Raji (cell line): ENCODE data around the gene S100PBP.

Experiments used
- POLR2A ChIP-seq: IDR thresholded peaks from 2 replicates; pipeline ENCODE4 v1.6.1; 2011; ENCODE audit warnings: low read depth, low read length, control low read depth; ENCODE audit not compliant: insufficient read depth

Gene S100PBP

GRCh38 chr1:32775640-32776337, 41.7 kb upstream of the S100PBP start:
- no peak for TF ChIP-seq POLR2A

GRCh38 chr1:32779242-32779641, 38.2 kb upstream of the S100PBP start:
- no peak for TF ChIP-seq POLR2A

GRCh38 chr1:32780005-32780404, 37.4 kb upstream of the S100PBP start:
- TF ChIP-seq POLR2A, result no peak

- TF ChIP-seq POLR2A, result no peak
Measured at GRCh38 chr1:32780628-32781234, 36.7 kb upstream of the S100PBP start.

- TF ChIP-seq POLR2A, result no peak
Measured at GRCh38 chr1:32782086-32782485, 35.4 kb upstream of the S100PBP start.

- no peak for TF ChIP-seq POLR2A
Measured at GRCh38 chr1:32783851-32784250, 33.6 kb upstream of the S100PBP start.

- no peak for TF ChIP-seq POLR2A
Measured at GRCh38 chr1:32784817-32785216, 32.6 kb upstream of the S100PBP start.

GRCh38 chr1:32786856-32787255, 30.6 kb upstream of the S100PBP start:
- TF ChIP-seq POLR2A, result no peak

GRCh38 chr1:32791881-32792280, 25.6 kb upstream of the S100PBP start:
- no peak for TF ChIP-seq POLR2A

GRCh38 chr1:32797456-32797855, 20.0 kb upstream of the S100PBP start:
- no peak for TF ChIP-seq POLR2A

GRCh38 chr1:32798191-32798590, 19.3 kb upstream of the S100PBP start:
- no peak for TF ChIP-seq POLR2A

- TF ChIP-seq POLR2A, result no peak
Measured at GRCh38 chr1:32798679-32799416, 18.6 kb upstream of the S100PBP start.

- TF ChIP-seq POLR2A, result no peak
Measured at GRCh38 chr1:32801096-32801715, 16.2 kb upstream of the S100PBP start.

GRCh38 chr1:32806290-32806689, 11.2 kb upstream of the S100PBP start:
- no peak for TF ChIP-seq POLR2A

- no peak for TF ChIP-seq POLR2A
Measured at GRCh38 chr1:32806910-32807523, 10.4 kb upstream of the S100PBP start.

- no peak for TF ChIP-seq POLR2A
Measured at GRCh38 chr1:32808580-32808979, 8.9 kb upstream of the S100PBP start.

GRCh38 chr1:32810358-32810757, 7.1 kb upstream of the S100PBP start:
- TF ChIP-seq POLR2A, result no peak
